Breast epithelium (tissue), 4 donors: ENCODE data around the gene CHKB. TPM values are rescaled to one million over a fixed set of nuclear protein-coding genes. Genes with fewer than 3 reads are reported as not detected.
A peak's percentile ranks its signal among the peaks of the same experiment; 100 is the strongest.

Experiments
- DNase-seq, 2 donors: peaks; one replicate each; pipeline ENCODE4 v3.0.0-alpha.2; 2019; ENCODE audit warnings: low spot score in 2 of 2
- H3K27ac ChIP-seq, 2 donors: fragments of 200-600 bp; sonication (generic) in 1 of 2; one replicate each; pipeline ENCODE4 v1.5.1; 2016 to 2019; ENCODE audit warnings: mild to moderate bottlenecking in 1 of 2
- H3K27me3 ChIP-seq, 2 donors: fragments of 200-600 bp; sonication (generic) in 1 of 2; one replicate each; pipeline versions ENCODE4 v1.5.1 to v1.6.0; 2017 to 2019; ENCODE audit warnings: control low read depth in 1 of 2, mild to moderate bottlenecking in 1 of 2
- H3K36me3 ChIP-seq: fragments of 200-600 bp; one replicate; pipeline ENCODE4 v1.5.1; 2019
- H3K4me1 ChIP-seq, 2 donors: fragments of 200-600 bp; sonication (generic); one replicate each; pipeline ENCODE4 v1.5.1; 2016 to 2019; ENCODE audit warnings: control low read depth in 1 of 2
- H3K4me3 ChIP-seq, 3 donors: fragments of 200-600 bp; sonication (generic); 1 replicate in 2 of 3; 2 replicates in 1 of 3; pipeline ENCODE4 v1.5.1; 2016 to 2019; ENCODE audit warnings: mild to moderate bottlenecking in 3 of 3, moderate library complexity in 2 of 3
- H3K9me3 ChIP-seq, 2 donors: fragments of 200-600 bp; sonication (generic) in 1 of 2; one replicate each; pipeline ENCODE4 v1.5.1; 2016 to 2019; ENCODE audit warnings: control low read depth in 1 of 2
- POLR2A ChIP-seq: fragments of 450-650 bp; IDR thresholded peaks from one replicate; pipeline ENCODE4 v1.6.1; 2016; ENCODE audit warnings: antibody characterized with exemption, mild to moderate bottlenecking, moderate library complexity
- POLR2AphosphoS5 ChIP-seq, 3 donors: sonication (generic); formaldehyde crosslinking; IDR thresholded peaks; one replicate each; pipeline ENCODE4 v1.6.1; 2017; ENCODE audit warnings: antibody characterized with exemption in 3 of 3
- intact Hi-C: fragments of 100-400 bp; cut with DNase I; formaldehyde crosslinking; loops from one replicate; pipeline ENCODE4 v1.15.1; 2023; ENCODE audit warnings: low total_unique reads
- total RNA-seq, 3 donors: library from RNA; depleted of rRNA; stranded (reverse); fragments of >200 nt; gene quantifications; one replicate each; pipeline ENCODE4 v1.1.0, GENCODE V29; 2016
- TF ChIP-seq, protein P1 (sequence below), 3 donors: fragments of 450-650 bp; IDR thresholded peaks; one replicate each; pipeline ENCODE4 v1.5.1; 2016 to 2017; ENCODE audit warnings: antibody characterized with exemption in 3 of 3, mild to moderate bottlenecking in 3 of 3, moderate library complexity in 3 of 3

Gene CHKB
- total RNA-seq, 3 donors from 2014 or later: 53.9 to 77.6 (median 71.4) TPM

DNA sequence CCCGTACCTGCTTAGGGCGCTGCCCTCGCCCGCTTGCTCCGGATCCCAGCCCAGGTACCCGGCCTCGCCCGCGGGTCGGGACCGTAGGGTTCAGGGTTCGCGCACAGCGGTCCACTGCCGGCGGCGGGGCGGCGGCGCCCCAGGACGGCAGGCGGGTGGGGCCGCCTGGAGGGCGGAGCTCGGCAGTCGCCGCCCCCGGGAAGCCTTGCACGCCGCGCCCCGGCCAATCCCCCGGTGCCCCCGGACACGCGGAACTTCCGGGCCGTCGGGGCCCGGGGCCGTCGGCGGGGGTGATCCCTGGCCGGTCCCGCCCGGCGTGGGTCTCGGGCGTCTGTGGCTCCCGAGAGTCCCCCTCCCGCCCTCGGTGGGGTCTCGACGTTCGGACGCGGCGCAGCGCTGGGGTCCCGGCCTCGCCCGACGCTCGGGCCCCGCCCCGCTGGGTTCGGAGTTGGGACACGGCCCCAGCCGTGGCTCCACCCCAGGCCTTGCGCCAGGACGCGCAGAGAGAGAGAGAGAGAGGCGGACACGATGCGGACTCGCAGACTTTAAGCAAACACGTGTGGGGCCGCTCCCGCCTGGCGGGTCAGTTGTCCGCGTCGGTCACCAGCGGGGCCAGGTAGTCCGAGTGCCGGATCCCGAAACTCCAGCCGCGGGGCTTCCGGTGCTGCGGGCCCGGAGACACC, 52.6 kb downstream of the CHKB start, which contains the start of gene TYMP:
TYMP (minus strand) TSS at position 116 of the 683 bp plus-strand sequence. CDS start 303 bp downstream, outside the sequence.
- Histone ChIP-seq H3K27ac (peak within 1 kb of the TSS; percentile 98 to 99), H3K4me1 (peaks cover 0 to 4% of the 10 kb centered on the region in 2 donors), H3K9me3 (no peaks in the 10 kb centered on the region), H3K36me3 (no peaks in the 10 kb centered on the region), H3K27me3 (no peaks in the 10 kb centered on the region), H3K4me3 (peak within 1 kb of the TSS; percentile 68 to 84 (median 68))
- intact Hi-C loops: loop anchor here (1.0 to 5.0 kb wide), 2 partner anchors 22 to 52 kb away; partner anchors contain the start of genes CHKB and NCAPH2
- TF ChIP-seq, protein P1, sequence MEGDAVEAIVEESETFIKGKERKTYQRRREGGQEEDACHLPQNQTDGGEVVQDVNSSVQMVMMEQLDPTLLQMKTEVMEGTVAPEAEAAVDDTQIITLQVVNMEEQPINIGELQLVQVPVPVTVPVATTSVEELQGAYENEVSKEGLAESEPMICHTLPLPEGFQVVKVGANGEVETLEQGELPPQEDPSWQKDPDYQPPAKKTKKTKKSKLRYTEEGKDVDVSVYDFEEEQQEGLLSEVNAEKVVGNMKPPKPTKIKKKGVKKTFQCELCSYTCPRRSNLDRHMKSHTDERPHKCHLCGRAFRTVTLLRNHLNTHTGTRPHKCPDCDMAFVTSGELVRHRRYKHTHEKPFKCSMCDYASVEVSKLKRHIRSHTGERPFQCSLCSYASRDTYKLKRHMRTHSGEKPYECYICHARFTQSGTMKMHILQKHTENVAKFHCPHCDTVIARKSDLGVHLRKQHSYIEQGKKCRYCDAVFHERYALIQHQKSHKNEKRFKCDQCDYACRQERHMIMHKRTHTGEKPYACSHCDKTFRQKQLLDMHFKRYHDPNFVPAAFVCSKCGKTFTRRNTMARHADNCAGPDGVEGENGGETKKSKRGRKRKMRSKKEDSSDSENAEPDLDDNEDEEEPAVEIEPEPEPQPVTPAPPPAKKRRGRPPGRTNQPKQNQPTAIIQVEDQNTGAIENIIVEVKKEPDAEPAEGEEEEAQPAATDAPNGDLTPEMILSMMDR (IDR thresholded peaks at IDR 0.05): peak in 1 of 3 donors; percentile 12
- TF ChIP-seq POLR2AphosphoS5 (IDR thresholded peaks at IDR 0.05) (peak; percentile 52 to 94 (median 76)), POLR2A (peak; percentile 60)
- DNase-seq: peak; percentile 77 to 84

DNA sequence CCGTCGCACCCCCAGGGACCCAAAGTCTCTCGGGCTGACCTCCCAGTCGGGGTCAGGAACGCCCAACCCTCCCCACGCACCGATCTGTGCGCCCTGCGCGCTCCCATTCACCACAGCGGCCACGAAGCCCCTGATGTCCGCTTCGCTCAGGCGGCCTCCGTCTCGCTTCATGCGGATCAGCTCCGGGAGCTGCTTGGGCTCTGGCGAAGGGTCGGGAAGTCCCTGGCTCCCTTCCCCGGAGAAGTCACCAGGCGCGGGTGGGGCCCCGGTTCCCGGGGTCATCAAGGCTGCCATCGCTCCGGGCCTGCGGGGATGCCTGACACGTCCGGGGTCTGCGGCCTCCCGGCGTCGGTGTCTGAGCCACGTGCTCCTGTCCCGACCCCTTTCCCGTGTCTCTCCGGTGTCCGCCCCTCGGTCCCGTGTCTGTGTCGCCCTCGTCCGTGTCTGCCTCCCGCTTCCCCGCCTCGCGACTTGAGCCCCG, 53.2 kb downstream of the CHKB start:
- Histone ChIP-seq H3K9me3 (no peaks in the 10 kb centered on the region), H3K27me3 (no peaks in the 10 kb centered on the region), H3K27ac (peak overlapping the region; percentile 98 to 99), H3K36me3 (no peaks in the 10 kb centered on the region), H3K4me3 (peak overlapping the region; percentile 68 to 84 (median 68)), H3K4me1 (peaks cover 5 to 7% of the 10 kb centered on the region in 2 donors)
- TF ChIP-seq, protein P1 (IDR thresholded peaks at IDR 0.05): no peak
- TF ChIP-seq POLR2AphosphoS5 (IDR thresholded peaks at IDR 0.05): peak in 1 of 3 donors; percentile 8
- TF ChIP-seq POLR2A: no peak
- intact Hi-C loops: loop anchor here (5.0 kb wide), 1 partner anchor 53 kb away; the partner anchor contains the start of gene CHKB
- DNase-seq: no peak

Other genes starting within 250 kb of the CHKB start
- gene PPP6R2, start 239.5 kb downstream of the CHKB start, total RNA-seq: 10 to 100 TPM; 48.3 to 54.1 (median 49.5) TPM
- 10 to 100 TPM; 30.6 to 33.1 (median 30.6) TPM for gene SBF1, start 107.8 kb downstream of the CHKB start, total RNA-seq
- gene ADM2, start 101.3 kb downstream of the CHKB start, total RNA-seq: under 1 TPM in 2 of 3 donors, not detected in 1; 0.59 to 0.98 TPM
- gene MIOX, start 96.0 kb downstream of the CHKB start, total RNA-seq: not detected
- 10 to 100 TPM; 35.7 to 54.9 (median 39.5) TPM for gene LMF2, start 75.1 kb downstream of the CHKB start, total RNA-seq
- gene NCAPH2, start 74.6 kb downstream of the CHKB start, total RNA-seq: 10 to 100 TPM; 25.9 to 48.2 (median 43.0) TPM
- gene SCO2, start 57.3 kb downstream of the CHKB start, total RNA-seq: 1 to 10 TPM; 1.9 to 6.6 (median 4.3) TPM
- 100 to 1,000 TPM in 1 of 3 donors, 10 to 100 TPM in 2; 44.6 to 115 (median 82.9) TPM for gene TYMP, start 52.8 kb downstream of the CHKB start, total RNA-seq
- under 1 TPM; 0.16 to 0.33 (median 0.29) TPM for gene KLHDC7B, start 37.0 kb downstream of the CHKB start, total RNA-seq
- gene SYCE3, start 19.9 kb downstream of the CHKB start, total RNA-seq: not detected
- 10 to 100 TPM; 13.6 to 40.0 (median 39.4) TPM for gene CPT1B, start 4.4 kb downstream of the CHKB start, total RNA-seq
- 1 to 10 TPM; 1.9 to 2.2 (median 2.0) TPM for gene MAPK8IP2, start 17.9 kb upstream of the CHKB start, total RNA-seq
- gene ARSA, start 45.3 kb upstream of the CHKB start, total RNA-seq: 10 to 100 TPM; 23.8 to 39.0 (median 36.3) TPM
- 10 to 100 TPM in 1 of 3 donors, 1 to 10 TPM in 2; 4.8 to 28.8 (median 5.9) TPM for gene SHANK3, start 90.0 kb upstream of the CHKB start, total RNA-seq
- under 1 TPM in 2 of 3 donors, not detected in 1; 0.44 to 0.80 TPM for gene ACR, start 155.4 kb upstream of the CHKB start, total RNA-seq
- 10 to 100 TPM; 16.0 to 33.1 (median 32.1) TPM for gene RABL2B, start 200.8 kb upstream of the CHKB start, total RNA-seq